DND-41 (cell line): ENCODE data around the gene CDX1.

ENCODE experiments used
- CTCF ChIP-seq: IDR thresholded peaks from 2 replicates; pipeline ENCODE4 v1.5.1; 2012; ENCODE audit warnings: borderline replicate concordance, low read length, moderate library complexity, mild to moderate bottlenecking; ENCODE audit not compliant: poor library complexity, severe bottlenecking; ENCODE audit errors: extremely low read depth
- EZH2 ChIP-seq: IDR thresholded peaks from 3 replicates; pipeline ENCODE4 v1.6.1; 2012; ENCODE audit warnings: borderline replicate concordance, low read depth, mild to moderate bottlenecking, moderate library complexity, low read length, inconsistent platforms; ENCODE audit not compliant: severe bottlenecking

DNA sequence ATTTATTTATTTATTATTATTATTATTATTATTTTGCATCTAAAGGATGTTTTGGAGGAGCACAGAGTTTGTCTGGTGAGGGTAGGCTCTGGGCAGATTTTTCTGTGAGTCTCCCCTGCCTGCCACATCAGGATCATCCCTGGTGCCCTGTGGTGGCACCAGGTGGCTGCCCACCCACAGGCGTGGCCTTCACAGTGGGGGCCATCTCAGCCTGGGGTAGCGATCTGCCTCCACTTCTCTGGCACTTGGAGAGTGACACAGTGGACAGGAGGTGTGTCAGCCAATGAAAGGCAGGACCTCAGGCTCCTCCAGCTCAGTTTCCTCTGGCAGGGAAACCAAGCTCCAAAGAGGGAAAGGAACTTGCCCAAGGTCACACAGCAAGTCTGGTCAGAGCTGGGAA is 53.3 kb downstream of the CDX1 start:
- TF ChIP-seq CTCF = no peak
- no peak for TF ChIP-seq EZH2
